Measurements from ENCODE around the gene ZKSCAN8.
A peak's percentile ranks its signal among the peaks of the same experiment; 100 is the strongest.
"Not testable (repeated sequence)": the region's sequence is repeated elsewhere in the genome, so short reads cannot be mapped to it uniquely, and the experiment has no call there.

Gene ZKSCAN8

GRCh38 chr6:28141500-28142329 is at the start of gene ZKSCAN8:
Gene ZKSCAN8, plus strand, starts transcription at chr6:28141883. Its CDS starts 6,525 bp downstream, at chr6:28148408.
- DNase-seq = peak; percentile 67

- not testable (repeated sequence) for DNase-seq
Measured at GRCh38 chr6:28102222-28102621, 39.5 kb upstream of the ZKSCAN8 start.

- DNase-seq = not testable (repeated sequence)
Measured at GRCh38 chr6:28102699-28103098, 39.0 kb upstream of the ZKSCAN8 start.

GRCh38 chr6:28104392-28105244 is 37.1 kb upstream of the ZKSCAN8 start:
- peak; percentile 81 for DNase-seq

- DNase-seq = no peak
Measured at GRCh38 chr6:28105245-28105639, 36.4 kb upstream of the ZKSCAN8 start.

- DNase-seq = no peak
Measured at GRCh38 chr6:28107506-28107905, 34.2 kb upstream of the ZKSCAN8 start.

GRCh38 chr6:28111964-28112363 is 29.7 kb upstream of the ZKSCAN8 start:
- no peak for DNase-seq

GRCh38 chr6:28115799-28116198 is 25.9 kb upstream of the ZKSCAN8 start:
- no peak for DNase-seq

GRCh38 chr6:28117386-28118050 is 24.2 kb upstream of the ZKSCAN8 start:
- DNase-seq = no peak

- no peak for DNase-seq
Measured at GRCh38 chr6:28118217-28118616, 23.5 kb upstream of the ZKSCAN8 start.

- no peak for DNase-seq
Measured at GRCh38 chr6:28121876-28122275, 19.8 kb upstream of the ZKSCAN8 start.

GRCh38 chr6:28122283-28122682 is 19.4 kb upstream of the ZKSCAN8 start:
- not testable (repeated sequence) for DNase-seq

- peak; percentile 72 for DNase-seq
Measured at GRCh38 chr6:28124350-28124970, 17.2 kb upstream of the ZKSCAN8 start, which contains the start of gene ZSCAN16. Gene ZSCAN16, plus strand, starts transcription at chr6:28124609. Its CDS starts 835 bp downstream, at chr6:28125444.

- no peak for DNase-seq
Measured at GRCh38 chr6:28124971-28125353, 16.7 kb upstream of the ZKSCAN8 start.

- DNase-seq = no peak
Measured at GRCh38 chr6:28125401-28125800, 16.3 kb upstream of the ZKSCAN8 start.

GRCh38 chr6:28134015-28134414 is 7.7 kb upstream of the ZKSCAN8 start:
- DNase-seq = no peak

- no peak for DNase-seq
Measured at GRCh38 chr6:28134716-28135115, 7.0 kb upstream of the ZKSCAN8 start.

- no peak for DNase-seq
Measured at GRCh38 chr6:28135393-28135792, 6.3 kb upstream of the ZKSCAN8 start.

- peak; percentile 69 for DNase-seq
Measured at GRCh38 chr6:28136585-28137504, 4.8 kb upstream of the ZKSCAN8 start.

- no peak for DNase-seq
Measured at GRCh38 chr6:28137505-28137981, 4.1 kb upstream of the ZKSCAN8 start.

- DNase-seq = no peak
Measured at GRCh38 chr6:28139860-28140543, 1.7 kb upstream of the ZKSCAN8 start.

All from stimulated activated CD4-positive, alpha-beta T cell treated with anti-CD3 and anti-CD28 coated beads, Interleukin-12 subunit alpha, Interleukin-12 subunit beta, amount 100 ng/mL, for 4 hours (primary cell).